Measurements from ENCODE around the gene ADSS1.

DNA sequence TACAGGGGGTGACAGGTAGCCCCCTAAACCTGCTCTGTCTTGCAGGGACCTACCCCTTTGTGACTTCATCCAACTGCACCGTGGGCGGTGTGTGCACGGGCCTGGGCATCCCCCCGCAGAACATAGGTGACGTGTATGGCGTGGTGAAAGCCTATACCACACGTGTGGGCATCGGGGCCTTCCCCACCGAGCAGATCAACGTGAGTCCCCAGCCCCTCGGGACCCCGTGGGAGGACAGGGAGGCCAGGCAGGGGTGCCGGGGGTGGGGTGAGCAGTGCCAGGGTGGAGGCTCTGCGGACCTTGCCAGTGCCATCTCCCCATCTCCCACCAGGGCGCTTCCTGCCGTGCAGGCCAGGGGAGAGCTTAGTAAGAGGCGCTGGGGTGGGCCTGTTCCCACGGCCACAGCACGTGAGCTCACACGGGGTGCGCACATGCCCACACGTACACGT lies 17.8 kb downstream of the ADSS1 start:
- TF ChIP-seq, protein P1, sequence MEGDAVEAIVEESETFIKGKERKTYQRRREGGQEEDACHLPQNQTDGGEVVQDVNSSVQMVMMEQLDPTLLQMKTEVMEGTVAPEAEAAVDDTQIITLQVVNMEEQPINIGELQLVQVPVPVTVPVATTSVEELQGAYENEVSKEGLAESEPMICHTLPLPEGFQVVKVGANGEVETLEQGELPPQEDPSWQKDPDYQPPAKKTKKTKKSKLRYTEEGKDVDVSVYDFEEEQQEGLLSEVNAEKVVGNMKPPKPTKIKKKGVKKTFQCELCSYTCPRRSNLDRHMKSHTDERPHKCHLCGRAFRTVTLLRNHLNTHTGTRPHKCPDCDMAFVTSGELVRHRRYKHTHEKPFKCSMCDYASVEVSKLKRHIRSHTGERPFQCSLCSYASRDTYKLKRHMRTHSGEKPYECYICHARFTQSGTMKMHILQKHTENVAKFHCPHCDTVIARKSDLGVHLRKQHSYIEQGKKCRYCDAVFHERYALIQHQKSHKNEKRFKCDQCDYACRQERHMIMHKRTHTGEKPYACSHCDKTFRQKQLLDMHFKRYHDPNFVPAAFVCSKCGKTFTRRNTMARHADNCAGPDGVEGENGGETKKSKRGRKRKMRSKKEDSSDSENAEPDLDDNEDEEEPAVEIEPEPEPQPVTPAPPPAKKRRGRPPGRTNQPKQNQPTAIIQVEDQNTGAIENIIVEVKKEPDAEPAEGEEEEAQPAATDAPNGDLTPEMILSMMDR (IDR thresholded peaks at IDR 0.05; ENCODE audit: low read depth, low read length, poor library complexity, severe bottlenecking): no peak
- no peak for TF ChIP-seq EZH2phosphoT487 (IDR thresholded peaks at IDR 0.05; ENCODE audit: borderline replicate concordance, low read length)
